Stimulated activated CD8-positive, alpha-beta memory T cell treated with anti-CD3 and anti-CD28 coated beads, Interleukin-15, amount 100 ng/mL, for 24 hours (primary cell): ENCODE measurements around the gene NXPE3.

Source experiments
- DNase-seq: peaks from one replicate; pipeline ENCODE4 v3.0.0-alpha.2; 2020; ENCODE audit warnings: low read depth

Gene NXPE3

DNA sequence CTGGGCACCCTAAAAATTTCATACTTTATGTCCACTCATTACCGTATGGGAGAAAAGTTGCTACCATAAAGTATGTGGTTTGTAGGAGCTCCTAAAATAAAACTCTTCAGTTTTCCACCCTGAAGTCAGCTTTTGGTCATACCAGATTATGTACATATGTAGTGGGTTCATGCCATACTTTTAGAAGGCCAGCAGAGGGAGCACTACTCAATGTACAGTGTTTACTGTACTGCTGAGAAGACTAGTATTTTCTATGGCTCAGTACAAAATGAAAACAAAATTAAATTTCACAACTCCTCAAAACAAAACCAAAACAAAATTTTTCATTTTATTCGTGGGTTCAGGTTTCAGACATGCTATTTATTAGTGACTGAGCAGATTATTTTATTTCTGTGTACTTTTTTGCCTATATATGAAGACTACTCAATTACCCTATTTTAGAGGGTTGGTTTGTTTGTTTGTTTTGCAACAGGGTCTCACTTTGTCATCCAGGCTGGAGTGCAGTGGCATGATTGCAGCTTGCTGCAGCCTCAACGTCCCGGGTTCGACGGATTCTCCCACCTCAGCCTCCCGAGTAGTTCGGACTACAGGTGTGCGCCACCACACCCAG lies 24.3 kb downstream of the NXPE3 start:
- no peak for DNase-seq

- DNase-seq, result no peak
Measured at GRCh38 chr3:101803939-101804338, 24.9 kb downstream of the NXPE3 start.

- no peak for DNase-seq
Measured at GRCh38 chr3:101806491-101806890, 27.5 kb downstream of the NXPE3 start.

GRCh38 chr3:101807888-101808287 lies 28.9 kb downstream of the NXPE3 start:
- DNase-seq, result no peak

DNA sequence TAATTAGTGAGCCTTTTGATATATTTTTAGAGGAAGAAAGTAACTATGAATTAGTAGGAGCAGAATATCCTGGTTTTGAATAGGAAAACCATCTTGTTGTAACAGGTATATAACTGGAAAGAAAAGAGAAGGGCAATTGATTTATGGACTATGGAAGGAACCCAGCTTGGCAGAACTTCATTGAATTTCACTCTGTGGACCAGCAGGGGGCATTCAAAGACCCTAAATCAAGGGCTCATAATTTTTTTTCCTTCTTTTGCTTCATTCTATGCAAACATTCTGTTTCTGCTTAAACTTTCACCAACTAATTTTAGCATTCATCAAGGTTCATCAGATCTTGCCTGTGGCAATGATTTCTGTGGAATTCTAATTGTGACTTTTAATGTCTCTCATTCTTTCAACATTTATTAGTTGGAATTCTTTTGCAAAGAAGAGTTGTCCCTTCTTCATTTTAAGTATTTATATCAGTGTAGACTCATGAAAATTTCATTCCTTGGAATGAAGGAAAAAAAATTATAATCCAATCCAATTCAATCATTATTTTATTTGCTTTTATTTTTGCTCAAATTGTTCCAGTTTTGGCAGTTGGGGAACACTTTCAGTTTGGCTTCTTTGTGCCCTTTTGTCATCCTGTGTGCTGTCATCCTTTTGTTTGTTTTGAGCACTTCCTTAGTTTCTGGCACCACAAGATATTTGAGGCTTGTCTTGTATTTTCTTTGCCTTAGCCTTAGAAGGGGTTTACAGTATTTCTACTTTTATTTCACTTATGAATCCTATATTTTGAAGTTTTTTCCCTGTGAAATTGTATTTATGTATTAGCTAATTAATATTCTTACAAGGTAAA lies 30.4 kb downstream of the NXPE3 start:
- DNase-seq, result no peak

DNA sequence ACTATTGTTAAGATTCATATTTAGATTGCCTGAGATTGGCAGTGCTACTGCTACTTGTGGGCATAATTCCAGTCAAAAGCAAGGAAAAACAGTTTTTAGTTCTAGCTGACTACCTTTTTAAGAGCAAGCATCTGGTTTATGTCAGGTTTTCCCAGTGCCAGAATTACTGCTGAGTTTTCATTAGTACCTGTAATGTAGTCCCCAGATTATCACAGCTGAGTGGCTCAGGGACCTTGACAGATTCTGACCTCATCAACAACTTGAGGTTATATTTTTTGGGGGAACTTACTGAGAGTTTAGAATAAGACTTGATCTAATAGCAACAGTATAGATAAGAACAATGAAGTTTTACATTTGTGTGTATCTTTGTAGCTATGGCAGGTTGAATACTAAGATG lies 31.0 kb downstream of the NXPE3 start:
- no peak for DNase-seq

DNA sequence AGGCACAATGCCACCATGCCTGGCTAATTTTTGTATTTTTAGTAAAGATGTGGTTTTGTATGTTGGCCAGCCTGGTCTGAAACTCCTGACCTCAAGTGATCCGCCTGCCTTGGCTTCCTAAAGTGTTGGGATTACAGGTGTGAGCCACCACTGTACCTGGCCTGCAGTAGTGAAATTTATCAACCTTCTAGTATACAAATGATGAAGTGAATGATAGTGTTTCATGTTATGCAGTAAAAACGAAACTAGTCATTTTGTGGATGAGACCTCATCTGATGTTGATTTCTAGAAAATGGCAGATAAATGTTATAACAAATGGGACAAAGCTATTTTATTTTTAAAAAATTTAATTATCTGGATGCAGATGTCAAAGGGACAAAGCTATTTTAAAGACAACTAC lies 32.9 kb downstream of the NXPE3 start:
- DNase-seq, result no peak

DNA sequence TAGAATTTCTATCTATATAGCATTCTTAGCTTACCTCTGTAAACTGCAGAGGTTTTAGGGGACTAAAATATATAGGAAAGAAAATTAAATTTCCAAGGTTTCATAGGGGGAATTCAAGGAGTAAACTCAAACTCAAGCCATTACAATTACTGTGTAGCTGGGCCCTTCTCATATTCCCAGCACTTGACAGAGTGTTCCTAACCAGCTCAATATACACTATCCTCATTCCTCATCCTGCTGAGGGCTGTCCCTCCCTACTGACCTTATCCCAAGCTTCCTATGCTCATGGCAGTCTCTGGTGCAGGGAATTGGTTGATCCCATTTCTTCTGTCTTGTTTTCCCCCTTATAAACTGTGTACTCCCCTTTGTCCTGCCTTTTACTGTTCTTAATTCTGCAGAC lies 33.9 kb downstream of the NXPE3 start:
- no peak for DNase-seq

DNA sequence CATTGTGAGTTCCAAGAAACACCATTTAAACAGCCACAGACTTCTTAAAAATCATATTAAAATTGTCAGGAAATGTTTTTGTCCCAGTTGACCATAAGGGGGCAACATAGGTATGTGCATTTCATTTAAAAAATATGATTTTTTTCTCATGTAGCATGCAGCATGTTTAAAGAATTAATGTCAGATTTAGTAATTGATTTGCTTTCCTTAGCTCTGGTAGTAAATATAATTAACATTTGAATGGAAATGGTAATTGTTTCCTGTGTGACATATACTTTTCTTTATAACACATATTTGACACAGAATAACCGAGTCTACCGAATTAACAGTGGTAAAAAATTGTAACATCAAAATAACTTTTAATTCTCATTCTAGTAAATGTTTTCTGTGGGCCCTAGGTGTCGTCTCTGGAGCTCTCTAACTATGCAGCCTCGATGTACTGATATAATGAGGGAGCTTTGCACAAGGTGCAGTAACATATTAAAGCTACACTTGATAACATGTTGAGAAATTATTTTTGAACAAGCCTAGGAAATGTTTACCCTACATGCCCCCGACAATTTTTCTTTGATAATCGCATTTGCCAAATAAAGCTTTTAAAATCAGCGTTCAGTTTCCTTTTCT lies 34.9 kb downstream of the NXPE3 start:
- no peak for DNase-seq

DNA sequence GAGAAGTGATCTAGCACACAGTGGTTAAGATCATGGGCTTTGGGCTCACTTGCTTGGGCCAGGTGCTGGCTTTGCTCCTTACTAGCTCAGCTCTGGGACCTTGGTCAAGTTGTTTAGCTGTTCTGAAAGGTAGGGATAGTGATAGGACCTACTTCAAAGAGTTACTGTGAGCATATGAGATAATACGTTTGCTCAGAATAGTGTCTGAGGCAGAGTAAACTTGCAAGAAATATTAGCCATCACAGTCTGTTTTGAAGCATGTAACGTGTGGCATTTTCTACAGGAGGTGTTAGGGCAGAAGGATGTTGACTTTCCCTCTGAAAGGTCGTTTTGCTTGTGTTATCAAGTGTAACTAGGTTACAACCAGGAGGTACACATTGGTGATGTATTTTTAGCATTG lies 35.8 kb downstream of the NXPE3 start:
- no peak for DNase-seq

- no peak for DNase-seq
Measured at GRCh38 chr3:101816215-101817149, 37.5 kb downstream of the NXPE3 start.

- no peak for DNase-seq
Measured at GRCh38 chr3:101817992-101818391, 39.0 kb downstream of the NXPE3 start.

DNA sequence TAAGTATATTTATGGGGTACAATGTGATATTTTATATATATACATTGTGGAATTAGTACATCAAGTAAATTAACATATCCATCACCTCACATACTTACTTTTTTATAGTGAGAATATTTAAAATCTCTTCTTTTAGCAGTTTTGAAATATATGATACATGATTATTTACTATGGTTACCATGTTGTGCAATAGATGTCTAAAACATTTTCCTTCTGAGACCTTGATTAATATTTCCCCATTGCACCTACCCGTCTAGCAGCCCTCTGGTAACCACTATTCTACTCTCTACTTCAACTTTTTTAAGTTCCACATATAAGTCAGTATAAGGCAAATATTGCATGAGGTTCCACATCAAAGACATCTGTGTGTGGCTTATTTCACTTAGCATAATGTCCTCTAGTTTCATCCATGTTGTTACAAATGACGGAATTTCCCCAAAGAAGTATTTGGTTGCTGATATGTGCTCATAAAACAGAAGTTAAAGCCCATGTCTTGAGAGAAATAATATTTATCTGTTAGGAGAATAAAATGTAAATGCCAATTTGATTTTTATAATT lies 40.7 kb downstream of the NXPE3 start:
- no peak for DNase-seq

GRCh38 chr3:101821503-101821902 lies 42.5 kb downstream of the NXPE3 start:
- DNase-seq, result no peak

- DNase-seq, result no peak
Measured at GRCh38 chr3:101823525-101823924, 44.5 kb downstream of the NXPE3 start.

GRCh38 chr3:101824702-101825101 lies 45.7 kb downstream of the NXPE3 start:
- DNase-seq, result no peak

- DNase-seq, result no peak
Measured at GRCh38 chr3:101825904-101826445, 47.0 kb downstream of the NXPE3 start.

- DNase-seq, result peak; percentile 50
Measured at GRCh38 chr3:101827211-101828174, 48.5 kb downstream of the NXPE3 start.

- DNase-seq, result no peak
Measured at GRCh38 chr3:101828276-101828675, 49.3 kb downstream of the NXPE3 start.

DNA sequence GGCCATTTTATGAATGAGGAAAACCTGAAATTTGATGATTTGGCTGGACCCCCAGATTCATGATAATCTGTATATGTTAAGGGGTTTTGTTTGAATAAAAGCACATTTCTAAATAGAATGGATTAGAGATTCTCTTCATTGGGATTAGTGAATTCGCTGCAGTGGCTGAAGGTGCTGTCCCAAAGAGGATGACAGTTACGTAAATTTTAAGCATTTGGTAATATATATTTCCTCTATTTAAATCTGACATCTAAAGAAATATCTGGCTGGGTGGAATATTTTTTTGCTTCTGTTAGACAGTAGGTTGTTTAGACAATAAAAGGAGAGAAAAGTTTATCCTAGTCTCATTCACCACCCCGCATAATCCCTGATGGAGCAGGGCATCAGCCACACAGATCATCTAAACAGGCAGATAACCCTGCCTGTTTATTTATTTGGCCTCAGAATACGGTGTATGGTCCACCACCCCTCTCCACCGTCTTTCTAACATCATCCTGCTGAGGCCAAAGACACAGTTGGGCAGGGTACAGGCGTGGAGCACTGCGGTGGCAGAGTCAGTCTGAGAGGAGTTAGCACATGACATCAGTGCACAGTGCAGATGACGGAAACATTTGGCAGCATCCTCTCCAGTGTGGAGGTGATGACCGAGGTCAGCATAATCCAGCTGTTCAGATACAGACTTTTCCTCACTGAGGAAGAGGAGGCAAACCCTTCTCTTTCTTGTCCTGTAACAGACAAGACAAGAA lies 49.9 kb downstream of the NXPE3 start:
- no peak for DNase-seq
